HepG2 (cell line): ENCODE measurements around the gene PNPLA3. TPM values are rescaled to one million over a fixed set of nuclear protein-coding genes. Genes with fewer than 3 reads are reported as not detected.

ENCODE experiments used
- AGO1 ChIP-seq: fragments of 200-400 bp; formaldehyde crosslinking; IDR thresholded peaks from 2 replicates; pipeline ENCODE4 v1.6.1; 2017; ENCODE audit warnings: mild to moderate bottlenecking, low read depth, low read length, moderate library complexity; ENCODE audit not compliant: poor library complexity, severe bottlenecking
- CERS6 ChIP-seq: sonication (generic); formaldehyde crosslinking; IDR thresholded peaks from 2 replicates; pipeline ENCODE4 v1.5.0; 2020; ENCODE audit warnings: missing genetic modification reagents
- CHD2 ChIP-seq: IDR thresholded peaks from 2 replicates; pipeline ENCODE4 v1.6.1; 2011; ENCODE audit warnings: low read depth, low read length, improper control_type of control experiment
- HNF4A ChIP-seq: sonication (generic); formaldehyde crosslinking; IDR thresholded peaks from 2 replicates; pipeline ENCODE4 v1.4.0; 2020; ENCODE audit warnings: missing genetic modification reagents
- KAT2B ChIP-seq: fragments of 150-350 bp; IDR thresholded peaks from 2 replicates; pipeline ENCODE4 v1.6.1; 2014; ENCODE audit warnings: low read depth, low read length, borderline replicate concordance
- MAFK ChIP-seq, 2 experiments: IDR thresholded peaks in 1 of 2; conservative IDR thresholded peaks in 1 of 2; 2 replicates each; pipeline ENCODE4 v1.6.1; 2011; ENCODE audit warnings: improper control_type of control experiment in 2 of 2, low read length in 2 of 2
- MTA1 ChIP-seq: sonication (generic); formaldehyde crosslinking; IDR thresholded peaks from 2 replicates; pipeline ENCODE4 v1.4.0; 2020; ENCODE audit warnings: missing genetic modification reagents, mild to moderate bottlenecking, borderline replicate concordance
- NR2C2 ChIP-seq: sonication (generic); formaldehyde crosslinking; IDR thresholded peaks from 2 replicates; pipeline ENCODE4 v1.4.0; 2020; ENCODE audit warnings: missing genetic modification reagents, mild to moderate bottlenecking, moderate library complexity, borderline replicate concordance
- NR2F6 ChIP-seq, 2 experiments: IDR thresholded peaks; 2 replicates each; pipeline ENCODE4 v1.6.1; 2016; ENCODE audit warnings: antibody characterized with exemption in 1 of 2, mild to moderate bottlenecking in 1 of 2
- RNF219 ChIP-seq: sonication (generic); formaldehyde crosslinking; IDR thresholded peaks from 2 replicates; pipeline ENCODE4 v1.5.0; 2020; ENCODE audit warnings: mild to moderate bottlenecking, missing genetic modification reagents
- SMAD1 ChIP-seq: sonication (generic); formaldehyde crosslinking; IDR thresholded peaks from 2 replicates; pipeline ENCODE4 v1.4.0; 2020; ENCODE audit warnings: missing genetic modification reagents, low read depth, mild to moderate bottlenecking, borderline replicate concordance
- TOE1 ChIP-seq: sonication (generic); formaldehyde crosslinking; IDR thresholded peaks from 2 replicates; pipeline ENCODE4 v1.4.0; 2020; ENCODE audit warnings: mild to moderate bottlenecking, missing genetic modification reagents
- ZBTB26 ChIP-seq: IDR thresholded peaks from 2 replicates; pipeline ENCODE4 v1.6.1; 2016; ENCODE audit warnings: missing compliant biosample characterization, missing genetic modification reagents, borderline replicate concordance
- ZBTB44 ChIP-seq: sonication (generic); formaldehyde crosslinking; IDR thresholded peaks from 2 replicates; pipeline ENCODE4 v1.4.0; 2020; ENCODE audit warnings: missing genetic modification reagents
- ZBTB7A ChIP-seq: sonication (generic); formaldehyde crosslinking; IDR thresholded peaks from 2 replicates; pipeline ENCODE4 v1.8.0; 2022; ENCODE audit warnings: mild to moderate bottlenecking, missing genetic modification reagents
- ZNF121 ChIP-seq: sonication (generic); formaldehyde crosslinking; IDR thresholded peaks from 2 replicates; pipeline ENCODE4 v1.5.0; 2020; ENCODE audit warnings: mild to moderate bottlenecking, missing genetic modification reagents
- ZNF317 ChIP-seq: sonication (generic); formaldehyde crosslinking; IDR thresholded peaks from 2 replicates; pipeline ENCODE4 v1.5.0; 2020; ENCODE audit warnings: mild to moderate bottlenecking, missing genetic modification reagents
- ZNF512 ChIP-seq: sonication (generic); formaldehyde crosslinking; IDR thresholded peaks from 2 replicates; pipeline ENCODE4 v1.4.0; 2020; ENCODE audit warnings: mild to moderate bottlenecking, missing genetic modification reagents
- ZNF549 ChIP-seq: sonication (generic); formaldehyde crosslinking; IDR thresholded peaks from 2 replicates; pipeline ENCODE4 v1.5.0; 2020; ENCODE audit warnings: missing genetic modification reagents
- ZNF766 ChIP-seq: sonication (generic); formaldehyde crosslinking; IDR thresholded peaks from 2 replicates; pipeline ENCODE4 v1.5.0; 2020; ENCODE audit warnings: missing genetic modification reagents, borderline replicate concordance
- ZSCAN31 ChIP-seq: sonication (generic); formaldehyde crosslinking; IDR thresholded peaks from 2 replicates; pipeline ENCODE4 v1.5.0; 2020; ENCODE audit warnings: low read depth, mild to moderate bottlenecking, missing genetic modification reagents
- polyA plus RNA-seq, 8 experiments: library from polyadenylated mRNA; depleted of rRNA in 3 of 8; stranded (reverse) in 7 of 8; unstranded in 1 of 8; fragments of >200 nt; fragmentation: Illumina TruSeq in 4 of 8; extraction: Trizol in 4 of 8; gene quantifications; 2 replicates each; pipeline versions ENCODE4 v1.2.1 to v1.2.3, GENCODE V29; 2011 to 2016; ENCODE audit warnings: low read depth in 4 of 8, missing spikeins in 1 of 8, mixed read lengths in 1 of 8; ENCODE audit not compliant: insufficient read depth in 1 of 8
- total RNA-seq, 5 experiments: library from RNA; depleted of rRNA; stranded (reverse); fragments of >200 nt; fragmentation: Illumina TruSeq; extraction: Trizol; gene quantifications; 2 replicates each; pipeline ENCODE4 v1.2.3, GENCODE V29; 2016; ENCODE audit warnings: low read depth in 1 of 5

PNPLA3 gene
- total and polyA plus RNA-seq, 2 of the 13 experiments (the other 11 are each of a cell fraction or from before 2014, with no cell fraction given) = 16.9 to 19.8 TPM

- no peak for TF ChIP-seq AGO1
- no peak; the same call in 1 of the 2 replicates for TF ChIP-seq ZNF121
- TF ChIP-seq ZSCAN31 (CRISPR knock-in tag) = peak; percentile 25; the same call in 1 of the 2 replicates
- no peak for TF ChIP-seq SMAD1 (CRISPR knock-in tag)
- no peak; the same call in 1 of the 2 replicates for TF ChIP-seq MTA1 (CRISPR knock-in tag)
- 0 out of 2 replicates have a peak, but pooled peaks have one; percentile 44 for TF ChIP-seq ZNF766 (CRISPR knock-in tag)
- TF ChIP-seq NR2F6 (IDR thresholded peaks at IDR 0.05) = no peak
- TF ChIP-seq NR2F6 (CRISPR knock-in tag; IDR thresholded peaks at IDR 0.05) = no peak
- TF ChIP-seq TOE1 (CRISPR knock-in tag) = peak; percentile 28; the same call in 1 of the 2 replicates
- TF ChIP-seq ZNF512 (CRISPR knock-in tag) = no peak
- 0 out of 2 replicates have a peak, but pooled peaks have one; percentile 40 for TF ChIP-seq ZBTB26 (CRISPR knock-in tag)
- TF ChIP-seq KAT2B = no peak
- no peak for TF ChIP-seq RNF219 (CRISPR knock-in tag)
- no peak for TF ChIP-seq ZBTB44 (CRISPR knock-in tag)
- TF ChIP-seq CHD2 = no peak
- TF ChIP-seq CERS6 (CRISPR knock-in tag) = no peak
- no peak for TF ChIP-seq ZNF549
- TF ChIP-seq MAFK (conservative IDR thresholded peaks at IDR 0.05 in 1 of 2, IDR thresholded peaks at IDR 0.05 in 1 of 2; ENCODE audit: low read length in 2 of 2) = no peak
- TF ChIP-seq HNF4A (CRISPR knock-in tag) = no peak
- no peak for TF ChIP-seq ZNF317 (CRISPR knock-in tag)
- peak; percentile 72; the same call in 1 of the 2 replicates for TF ChIP-seq ZBTB7A (CRISPR knock-in tag)
- no peak for TF ChIP-seq NR2C2
Measured at GRCh38 chr22:43923631-43924464, at the start of gene PNPLA3 (continued).
